Tibial nerve (tissue), 4 donors: Measurements from ENCODE around the gene OPN5.

Experiments used
- EP300 ChIP-seq, 2 donors: sonication (generic); formaldehyde crosslinking; IDR thresholded peaks; one replicate each; pipeline ENCODE4 v1.6.1; 2017; ENCODE audit warnings: antibody characterized with exemption in 2 of 2, mild to moderate bottlenecking in 1 of 2
- POLR2A ChIP-seq, 2 donors: fragments of 450-650 bp; IDR thresholded peaks; one replicate each; pipeline ENCODE4 v1.6.1; 2017; ENCODE audit warnings: antibody characterized with exemption in 2 of 2, mild to moderate bottlenecking in 2 of 2, moderate library complexity in 2 of 2
- TF ChIP-seq, protein P1 (sequence below), 5 experiments: fragments of 200-600 bp in 3 of 5; fragments of 450-650 bp in 2 of 5; sonication (generic) in 3 of 5; IDR thresholded peaks; one replicate each; pipeline ENCODE4 v1.5.1; 2016 to 2019; ENCODE audit warnings: antibody characterized with exemption in 5 of 5, mild to moderate bottlenecking in 3 of 5, moderate library complexity in 2 of 5

DNA sequence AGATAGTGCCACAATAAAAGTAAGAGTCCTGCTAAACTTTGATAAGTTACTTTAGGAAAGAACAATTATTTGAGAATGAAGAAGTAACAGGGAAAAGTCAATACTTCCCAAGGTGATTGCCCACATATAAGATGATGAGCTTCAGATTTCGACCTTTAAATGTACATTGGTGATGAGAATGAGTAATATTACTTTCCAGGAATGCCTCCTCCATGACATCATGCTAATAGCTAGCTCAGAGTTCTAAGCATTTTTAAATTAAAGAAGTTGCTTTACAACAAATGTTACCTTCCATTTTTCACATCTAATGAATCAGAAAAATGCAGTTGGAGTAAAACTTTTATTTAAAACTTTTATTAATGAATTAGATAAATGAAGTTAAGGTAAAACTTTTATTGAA, 22.5 kb upstream of the OPN5 start:
- TF ChIP-seq, protein P1, sequence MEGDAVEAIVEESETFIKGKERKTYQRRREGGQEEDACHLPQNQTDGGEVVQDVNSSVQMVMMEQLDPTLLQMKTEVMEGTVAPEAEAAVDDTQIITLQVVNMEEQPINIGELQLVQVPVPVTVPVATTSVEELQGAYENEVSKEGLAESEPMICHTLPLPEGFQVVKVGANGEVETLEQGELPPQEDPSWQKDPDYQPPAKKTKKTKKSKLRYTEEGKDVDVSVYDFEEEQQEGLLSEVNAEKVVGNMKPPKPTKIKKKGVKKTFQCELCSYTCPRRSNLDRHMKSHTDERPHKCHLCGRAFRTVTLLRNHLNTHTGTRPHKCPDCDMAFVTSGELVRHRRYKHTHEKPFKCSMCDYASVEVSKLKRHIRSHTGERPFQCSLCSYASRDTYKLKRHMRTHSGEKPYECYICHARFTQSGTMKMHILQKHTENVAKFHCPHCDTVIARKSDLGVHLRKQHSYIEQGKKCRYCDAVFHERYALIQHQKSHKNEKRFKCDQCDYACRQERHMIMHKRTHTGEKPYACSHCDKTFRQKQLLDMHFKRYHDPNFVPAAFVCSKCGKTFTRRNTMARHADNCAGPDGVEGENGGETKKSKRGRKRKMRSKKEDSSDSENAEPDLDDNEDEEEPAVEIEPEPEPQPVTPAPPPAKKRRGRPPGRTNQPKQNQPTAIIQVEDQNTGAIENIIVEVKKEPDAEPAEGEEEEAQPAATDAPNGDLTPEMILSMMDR (IDR thresholded peaks at IDR 0.05), result no peak
- TF ChIP-seq POLR2A (IDR thresholded peaks at IDR 0.05) (no peak), EP300 (IDR thresholded peaks at IDR 0.05) (no peak)
